Neural progenitor cell (in vitro differentiated cells): ENCODE results near the gene ORMDL3. TPM values are rescaled to one million over a fixed set of nuclear protein-coding genes. Genes with fewer than 3 reads are reported as not detected.

Experiments
- DNase-seq: peaks from one replicate; pipeline ENCODE4 v3.0.0-alpha.2; 2016; ENCODE audit warnings: low spot score
- H2AFZ ChIP-seq: fragments of 200-600 bp; sonication (generic); replicated peaks from 2 replicates; pipeline ENCODE4 v1.6.1; 2016; ENCODE audit warnings: antibody characterized with exemption
- H3F3A ChIP-seq: fragments of 200-600 bp; sonication (generic); 2 replicates; pipeline ENCODE4 v1.6.1; 2016; ENCODE audit warnings: antibody characterized with exemption, low read depth
- H3K27ac ChIP-seq: fragments of 200-600 bp; sonication (generic); 2 replicates; pipeline ENCODE4 v1.5.1; 2016; ENCODE audit warnings: mild to moderate bottlenecking
- H3K27me3 ChIP-seq: fragments of 200-600 bp; sonication (generic); 2 replicates; pipeline ENCODE4 v1.6.1; 2016; ENCODE audit warnings: mild to moderate bottlenecking, moderate library complexity
- H3K36me3 ChIP-seq: fragments of 200-600 bp; sonication (generic); 2 replicates; pipeline ENCODE4 v1.5.1; 2016
- H3K4me1 ChIP-seq: fragments of 200-600 bp; sonication (generic); 2 replicates; pipeline ENCODE4 v1.6.1; 2016; ENCODE audit warnings: mixed run types
- H3K4me2 ChIP-seq: fragments of 200-600 bp; sonication (generic); 2 replicates; pipeline ENCODE4 v1.6.1; 2016
- H3K4me3 ChIP-seq: fragments of 200-600 bp; sonication (generic); 2 replicates; pipeline ENCODE4 v1.5.1; 2016
- H3K79me2 ChIP-seq: fragments of 200-600 bp; sonication (generic); 2 replicates; pipeline ENCODE4 v1.6.1; 2016; ENCODE audit warnings: low read depth
- H3K9ac ChIP-seq: fragments of 200-600 bp; sonication (generic); 2 replicates; pipeline ENCODE4 v1.6.1; 2016
- H3K9me3 ChIP-seq: fragments of 200-600 bp; sonication (generic); 2 replicates; pipeline ENCODE4 v1.5.1; 2016; ENCODE audit warnings: low read depth
- H4K20me1 ChIP-seq: fragments of 200-600 bp; sonication (generic); 2 replicates; pipeline ENCODE4 v1.6.1; 2016; ENCODE audit warnings: low read depth
- H3K27ac Mint-ChIP-seq: 3 replicates; pipeline ENCODE4 v1.8.0; 2021; ENCODE audit warnings: mixed read lengths
- H3K27me3 Mint-ChIP-seq: 2 replicates; pipeline ENCODE4 v1.8.0; 2022; ENCODE audit warnings: low read depth, mild to moderate bottlenecking, inconsistent platforms, moderate library complexity, mixed read lengths; ENCODE audit not compliant: insufficient read depth
- H3K36me3 Mint-ChIP-seq: 3 replicates; pipeline ENCODE4 v1.8.0; 2021; ENCODE audit warnings: mixed read lengths
- H3K4me1 Mint-ChIP-seq: 3 replicates; pipeline ENCODE4 v1.8.0; 2021; ENCODE audit warnings: mixed read lengths
- H3K4me3 Mint-ChIP-seq: 3 replicates; pipeline ENCODE4 v1.8.0; 2021; ENCODE audit warnings: mild to moderate bottlenecking, moderate library complexity, mixed read lengths
- H3K9me3 Mint-ChIP-seq: 3 replicates; pipeline ENCODE4 v1.8.0; 2020; ENCODE audit warnings: mixed read lengths
- EZH2 ChIP-seq: fragments of 200-600 bp; sonication (generic); IDR thresholded peaks from 2 replicates; pipeline ENCODE4 v1.6.1; 2017; ENCODE audit warnings: antibody characterized with exemption, mild to moderate bottlenecking, moderate library complexity
- EZH2phosphoT487 ChIP-seq: fragments of 200-600 bp; sonication (generic); IDR thresholded peaks from 2 replicates; pipeline ENCODE4 v1.6.1; 2017; ENCODE audit warnings: antibody characterized with exemption
- total RNA-seq: library from RNA; depleted of rRNA; stranded (reverse); fragments of >200 nt; gene quantifications from 2 replicates; pipeline ENCODE4 v1.2.3, GENCODE V29; 2015; ENCODE audit warnings: low replicate concordance
- TF ChIP-seq, protein P1 (sequence below): fragments of 200-600 bp; sonication (generic); IDR thresholded peaks from 2 replicates; pipeline ENCODE4 v1.5.1; 2017; ENCODE audit warnings: antibody characterized with exemption, mild to moderate bottlenecking

The ORMDL3 gene
- total RNA-seq, 1 donor from 2014 or later, result 29.3 TPM

DNA sequence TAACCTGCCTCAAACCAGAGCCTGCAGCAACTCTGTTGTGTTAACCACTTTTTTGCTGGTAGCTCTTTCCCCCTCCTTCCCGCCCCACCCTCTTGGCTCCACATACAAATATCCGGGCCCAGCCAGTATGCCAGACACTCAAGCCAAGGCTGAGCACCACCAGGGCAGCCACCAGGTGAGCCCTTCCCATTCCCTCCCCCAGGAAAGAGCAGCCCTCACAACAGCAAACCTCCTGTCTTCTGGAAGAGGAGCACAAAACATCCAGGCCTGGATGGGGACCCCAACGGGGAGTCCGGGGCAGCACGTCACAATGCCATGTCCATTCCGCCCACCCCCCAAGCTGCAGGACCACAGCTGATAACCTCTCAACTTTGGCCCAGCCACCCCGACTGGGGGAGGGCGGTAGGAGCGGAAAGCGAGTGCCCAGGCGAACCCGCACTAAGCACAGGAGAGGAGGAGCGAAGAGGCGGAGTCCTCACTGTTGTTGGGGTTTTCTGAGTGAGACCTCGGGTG lies 757 bp downstream of the ORMDL3 start:
- H2AFZ ChIP-seq, result peak overlapping the region; percentile 94
- H3K27ac ChIP-seq, result no peak overlapping the region
- peak overlapping the region; percentile 93 for H3K4me3 ChIP-seq
- peaks cover 30% of the 10 kb centered on the region for H3K4me1 Mint-ChIP-seq
- no peak for TF ChIP-seq EZH2
- TF ChIP-seq EZH2phosphoT487, result no peak
- TF ChIP-seq, protein P1, sequence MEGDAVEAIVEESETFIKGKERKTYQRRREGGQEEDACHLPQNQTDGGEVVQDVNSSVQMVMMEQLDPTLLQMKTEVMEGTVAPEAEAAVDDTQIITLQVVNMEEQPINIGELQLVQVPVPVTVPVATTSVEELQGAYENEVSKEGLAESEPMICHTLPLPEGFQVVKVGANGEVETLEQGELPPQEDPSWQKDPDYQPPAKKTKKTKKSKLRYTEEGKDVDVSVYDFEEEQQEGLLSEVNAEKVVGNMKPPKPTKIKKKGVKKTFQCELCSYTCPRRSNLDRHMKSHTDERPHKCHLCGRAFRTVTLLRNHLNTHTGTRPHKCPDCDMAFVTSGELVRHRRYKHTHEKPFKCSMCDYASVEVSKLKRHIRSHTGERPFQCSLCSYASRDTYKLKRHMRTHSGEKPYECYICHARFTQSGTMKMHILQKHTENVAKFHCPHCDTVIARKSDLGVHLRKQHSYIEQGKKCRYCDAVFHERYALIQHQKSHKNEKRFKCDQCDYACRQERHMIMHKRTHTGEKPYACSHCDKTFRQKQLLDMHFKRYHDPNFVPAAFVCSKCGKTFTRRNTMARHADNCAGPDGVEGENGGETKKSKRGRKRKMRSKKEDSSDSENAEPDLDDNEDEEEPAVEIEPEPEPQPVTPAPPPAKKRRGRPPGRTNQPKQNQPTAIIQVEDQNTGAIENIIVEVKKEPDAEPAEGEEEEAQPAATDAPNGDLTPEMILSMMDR, result no peak
- H3K4me3 Mint-ChIP-seq, result peak overlapping the region; percentile 94
- H3K9me3 Mint-ChIP-seq, result no peaks in the 10 kb centered on the region
- peaks cover 8% of the 10 kb centered on the region for H3F3A ChIP-seq
- peaks cover 9% of the 10 kb centered on the region for H3K36me3 Mint-ChIP-seq
- peak overlapping the region; percentile 70 for H3K9ac ChIP-seq
- H3K36me3 ChIP-seq, result no peaks in the 10 kb centered on the region
- peak overlapping the region; percentile 87 for H3K4me2 ChIP-seq
- H3K27ac Mint-ChIP-seq, result no peak overlapping the region
- H3K27me3 ChIP-seq, result no peaks in the 10 kb centered on the region
- peak; percentile 71 for DNase-seq
- peaks cover 30% of the 10 kb centered on the region for H3K4me1 ChIP-seq
- peaks cover 26% of the 10 kb centered on the region for H3K79me2 ChIP-seq
- H3K27me3 Mint-ChIP-seq, result peaks cover 5% of the 10 kb centered on the region
- H4K20me1 ChIP-seq, result peaks cover 29% of the 10 kb centered on the region
- no peaks in the 10 kb centered on the region for H3K9me3 ChIP-seq

DNA sequence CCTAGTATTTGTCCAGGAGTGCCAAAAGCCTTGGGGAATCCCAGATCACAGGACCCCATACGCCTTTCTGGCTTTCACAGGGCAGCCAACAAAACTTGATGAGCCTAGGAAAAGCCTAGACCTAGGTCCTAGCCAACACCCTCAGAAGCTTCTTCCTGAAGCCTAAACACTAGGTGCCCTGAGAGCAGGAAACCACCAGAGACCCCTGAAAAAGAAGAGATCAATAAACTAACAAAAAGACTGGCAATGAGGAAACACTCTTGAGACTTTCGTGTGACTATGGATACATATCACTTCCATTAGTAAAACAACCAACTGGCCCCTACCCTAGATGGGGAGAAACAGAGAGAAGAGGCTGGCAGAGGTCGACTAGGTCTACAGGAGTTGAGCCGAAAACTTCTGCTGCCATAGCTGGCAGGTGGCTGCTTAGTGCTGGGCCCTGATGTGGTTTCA lies 1.2 kb downstream of the ORMDL3 start:
- Histone ChIP-seq H2AFZ (no peak overlapping the region), H3K4me1 (peaks cover 30% of the 10 kb centered on the region), H3K27ac (no peak overlapping the region), H3K9me3 (no peaks in the 10 kb centered on the region), H3K4me2 (peak overlapping the region; percentile 87), H3K36me3 (no peaks in the 10 kb centered on the region), H3K4me3 (peak overlapping the region; percentile 93), H4K20me1 (peaks cover 29% of the 10 kb centered on the region), H3K27me3 (no peaks in the 10 kb centered on the region), H3F3A (peaks cover 8% of the 10 kb centered on the region), H3K79me2 (peaks cover 26% of the 10 kb centered on the region), H3K9ac (no peak overlapping the region)
- Mint-ChIP-seq H3K4me1 (peaks cover 30% of the 10 kb centered on the region), H3K36me3 (peaks cover 9% of the 10 kb centered on the region), H3K27ac (peak overlapping the region; percentile 33), H3K9me3 (no peaks in the 10 kb centered on the region), H3K27me3 (peaks cover 5% of the 10 kb centered on the region), H3K4me3 (peak overlapping the region; percentile 94)
- no peak for DNase-seq
- TF ChIP-seq EZH2 (no peak), EZH2phosphoT487 (no peak)
- TF ChIP-seq, protein P1, result no peak

DNA sequence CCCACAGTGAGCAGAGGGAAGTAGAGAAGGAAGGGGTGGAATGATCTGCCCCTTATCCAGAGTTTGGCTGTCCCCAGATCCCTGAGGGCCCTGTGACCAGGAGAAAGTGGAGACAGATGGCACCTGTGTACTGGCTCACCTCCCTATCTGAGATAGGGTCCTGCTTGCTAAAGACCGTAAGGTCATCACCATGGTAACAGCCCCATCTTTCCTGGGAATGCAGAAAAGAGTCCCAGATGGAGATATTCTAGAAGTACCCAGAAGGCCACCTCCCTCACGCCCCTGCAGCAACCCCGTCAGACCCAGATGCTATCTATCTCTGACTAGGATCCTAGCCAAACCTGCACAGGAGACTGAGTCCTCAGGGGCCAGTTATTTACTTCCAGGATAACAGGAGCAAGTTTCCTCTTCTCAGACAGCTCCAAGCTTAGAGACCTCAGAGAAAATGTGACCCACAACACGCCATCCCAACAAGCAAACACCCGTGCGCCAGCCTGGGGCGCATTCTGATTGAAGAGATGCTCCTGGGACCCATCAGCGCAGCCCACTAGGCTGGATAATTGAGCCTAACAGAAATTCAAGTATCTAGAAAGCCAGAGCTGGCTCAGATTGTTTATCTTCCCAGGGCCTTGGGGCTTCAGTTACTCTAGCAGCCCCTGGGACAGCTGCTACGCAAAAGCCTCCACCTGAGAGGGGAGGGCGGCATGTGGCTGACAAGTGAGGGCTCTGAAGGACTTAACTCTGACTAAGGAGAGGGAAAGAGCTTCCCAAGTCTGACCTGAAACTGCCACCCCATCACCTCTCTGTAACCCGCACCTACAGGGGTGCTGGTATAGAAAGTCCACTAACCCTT lies 1.9 kb downstream of the ORMDL3 start:
- Histone ChIP-seq H3K9ac (no peak overlapping the region), H4K20me1 (peaks cover 29% of the 10 kb centered on the region)
- H3K9me3 Mint-ChIP-seq, result no peaks in the 10 kb centered on the region

More for the DNA sequence above, 1.9 kb downstream of the ORMDL3 start:
- Histone ChIP-seq H2AFZ (no peak overlapping the region), H3K4me2 (peak overlapping the region; percentile 87), H3F3A (peaks cover 8% of the 10 kb centered on the region), H3K9me3 (no peaks in the 10 kb centered on the region), H3K79me2 (peaks cover 26% of the 10 kb centered on the region), H3K27me3 (no peaks in the 10 kb centered on the region), H3K27ac (no peak overlapping the region), H3K4me3 (no peak overlapping the region), H3K4me1 (peaks cover 30% of the 10 kb centered on the region), H3K36me3 (no peaks in the 10 kb centered on the region)
- H3K4me1 Mint-ChIP-seq, result peaks cover 30% of the 10 kb centered on the region
- no peak for DNase-seq
- peaks cover 5% of the 10 kb centered on the region for H3K27me3 Mint-ChIP-seq
- H3K36me3 Mint-ChIP-seq, result peaks cover 9% of the 10 kb centered on the region
- H3K27ac Mint-ChIP-seq, result peak overlapping the region; percentile 33
- TF ChIP-seq, protein P1, result no peak
- no peak for TF ChIP-seq EZH2phosphoT487
- no peak for TF ChIP-seq EZH2
- H3K4me3 Mint-ChIP-seq, result peak overlapping the region; percentile 94
